Muscle of back (tissue), 11 donors: ENCODE measurements around the gene TRABD. TPM values are rescaled to one million over a fixed set of nuclear protein-coding genes. Genes with fewer than 3 reads are reported as not detected.
"Not testable (repeated sequence)": the region's sequence is repeated elsewhere in the genome, so short reads cannot be mapped to it uniquely, and the experiment has no call there.

ENCODE experiments used
- DNase-seq, 3 donors: peaks; one replicate each; pipeline versions ENCODE4 v3.0.0 to v3.0.0-alpha.2; 2013
- polyA plus RNA-seq, 10 donors: library from polyadenylated mRNA; unstranded; fragments of 120-200 nt; gene quantifications; one replicate each; pipeline ENCODE4 v1.2.1, GENCODE V29; 2013; ENCODE audit not compliant: insufficient read length in 10 of 10

Gene TRABD
- polyA plus RNA-seq, 10 donors: 12.0 to 21.1 (median 17.5) TPM

- no peak for DNase-seq
These were observed 15.7 kb downstream of the TRABD start for GRCh38 chr22:50201191-50202129.

GRCh38 chr22:50202130-50202666, 16.5 kb downstream of the TRABD start:
- DNase-seq: no peak

GRCh38 chr22:50203288-50203687, 17.6 kb downstream of the TRABD start:
- DNase-seq: no peak

GRCh38 chr22:50204571-50204970, 18.9 kb downstream of the TRABD start:
- DNase-seq: no peak

- not testable (repeated sequence) for DNase-seq
These were observed 19.3 kb downstream of the TRABD start for GRCh38 chr22:50204998-50205397.

- DNase-seq: no peak
These were observed 20.3 kb downstream of the TRABD start for GRCh38 chr22:50205781-50206569.

GRCh38 chr22:50206599-50206998, 20.9 kb downstream of the TRABD start:
- peak in 1 of 3 donors; percentile 35 for DNase-seq

- DNase-seq: peak in 1 of 3 donors; percentile 24
These were observed 21.8 kb downstream of the TRABD start for GRCh38 chr22:50207383-50208140.

GRCh38 chr22:50208430-50208938, 22.8 kb downstream of the TRABD start:
- no peak for DNase-seq

GRCh38 chr22:50208939-50209892, 23.5 kb downstream of the TRABD start:
- DNase-seq: no peak

GRCh38 chr22:50209893-50210292, 24.2 kb downstream of the TRABD start:
- DNase-seq: peak in 2 of 3 donors; percentile 37 to 83

GRCh38 chr22:50210378-50211139, 24.8 kb downstream of the TRABD start:
- no peak for DNase-seq

GRCh38 chr22:50211147-50211546, 25.4 kb downstream of the TRABD start:
- no peak for DNase-seq

GRCh38 chr22:50213263-50213662, 27.6 kb downstream of the TRABD start:
- DNase-seq: no peak

- peak in 1 of 3 donors; percentile 62 for DNase-seq
These were observed 29.8 kb downstream of the TRABD start for GRCh38 chr22:50215297-50216054.

GRCh38 chr22:50216055-50216683, 30.5 kb downstream of the TRABD start:
- peak in 1 of 3 donors; percentile 60 for DNase-seq

GRCh38 chr22:50216684-50217520, 31.2 kb downstream of the TRABD start:
- DNase-seq: no peak
